ENCODE data around the gene UROS. TPM values are rescaled to one million over a fixed set of nuclear protein-coding genes. Genes with fewer than 3 reads are reported as not detected.

UROS gene
- polyA plus RNA-seq, 1 donor from 2014 or later, result 103 TPM

GRCh38 chr10:125795637-125796190 lies 27.3 kb downstream of the UROS start:
- no peak overlapping the region for H2AFZ ChIP-seq (ENCODE audit: low read depth, low read length)
- no peak overlapping the region for H3K9ac ChIP-seq (ENCODE audit: low read length)
- no peaks in the 10 kb centered on the region for H3K9me3 ChIP-seq (ENCODE audit: low read length)
- no peaks in the 10 kb centered on the region for H4K20me1 ChIP-seq (ENCODE audit: insufficient read depth)
- TF ChIP-seq POLR2AphosphoS5 (IDR thresholded peaks at IDR 0.05), result no peak
- no peak for TF ChIP-seq TAF1 (IDR thresholded peaks at IDR 0.05; ENCODE audit: low read depth)
- TF ChIP-seq SMC3 (conservative IDR thresholded peaks at IDR 0.05; ENCODE audit: poor library complexity), result no peak
- no peak for TF ChIP-seq RAD21 (conservative IDR thresholded peaks at IDR 0.05)
- TF ChIP-seq MXI1 (conservative IDR thresholded peaks at IDR 0.05; ENCODE audit: poor library complexity, severe bottlenecking), result no peak
- no peak for TF ChIP-seq CTCF (IDR thresholded peaks at IDR 0.05; ENCODE audit: poor library complexity, severe bottlenecking)
- no peak for TF ChIP-seq EP300 (conservative IDR thresholded peaks at IDR 0.05; ENCODE audit: poor library complexity, severe bottlenecking)
- no peak for TF ChIP-seq REST (IDR thresholded peaks at IDR 0.05; ENCODE audit: borderline replicate concordance)
- no peak for TF ChIP-seq EZH2 (IDR thresholded peaks at IDR 0.05; ENCODE audit: borderline replicate concordance, insufficient read depth, low read length, poor library complexity, severe bottlenecking)
- no peaks in the 10 kb centered on the region for H3K9me2 ChIP-seq (ENCODE audit: insufficient read depth, low read length)
- H3K4me3 ChIP-seq (ENCODE audit: low read length), result no peak overlapping the region
- H3F3A ChIP-seq (ENCODE audit: insufficient read depth, low read length, poor library complexity, severe bottlenecking), result no peaks in the 10 kb centered on the region
- no peaks in the 10 kb centered on the region for H3K27me3 ChIP-seq (ENCODE audit: insufficient read depth, low read depth, low read length)
- H3K27ac ChIP-seq (ENCODE audit: low read length), result no peak overlapping the region
- H3K4me2 ChIP-seq (ENCODE audit: low read length), result no peak overlapping the region
- no peaks in the 10 kb centered on the region for H3K79me2 ChIP-seq (replicated peaks; ENCODE audit: insufficient read depth, low read length)
- no peaks in the 10 kb centered on the region for H3K36me3 ChIP-seq (ENCODE audit: insufficient read depth, low read length)

- Histone ChIP-seq H4K20me1 (ENCODE audit: insufficient read depth) (no peaks in the 10 kb centered on the region), H3K4me2 (ENCODE audit: low read length) (no peak overlapping the region), H3K9me3 (ENCODE audit: low read length) (no peaks in the 10 kb centered on the region), H3F3A (ENCODE audit: insufficient read depth, low read length, poor library complexity, severe bottlenecking) (no peaks in the 10 kb centered on the region), H3K27me3 (ENCODE audit: insufficient read depth, low read depth, low read length) (no peaks in the 10 kb centered on the region), H3K27ac (ENCODE audit: low read length) (no peak overlapping the region), H3K9me2 (ENCODE audit: insufficient read depth, low read length) (no peaks in the 10 kb centered on the region), H3K9ac (ENCODE audit: low read length) (no peak overlapping the region), H3K79me2 (replicated peaks; ENCODE audit: insufficient read depth, low read length) (no peaks in the 10 kb centered on the region), H3K36me3 (ENCODE audit: insufficient read depth, low read length) (no peaks in the 10 kb centered on the region), H2AFZ (ENCODE audit: low read depth, low read length) (no peak overlapping the region), H3K4me3 (ENCODE audit: low read length) (no peak overlapping the region)
- TF ChIP-seq REST (IDR thresholded peaks at IDR 0.05; ENCODE audit: borderline replicate concordance) (no peak), CTCF (IDR thresholded peaks at IDR 0.05; ENCODE audit: poor library complexity, severe bottlenecking) (no peak), POLR2AphosphoS5 (IDR thresholded peaks at IDR 0.05) (no peak), EZH2 (IDR thresholded peaks at IDR 0.05; ENCODE audit: borderline replicate concordance, insufficient read depth, low read length, poor library complexity, severe bottlenecking) (no peak)
Measured at GRCh38 chr10:125795128-125795527, 27.9 kb downstream of the UROS start.

All from neural cell (in vitro differentiated cells).